ENCODE data around the gene CDC7.
A peak's percentile ranks its signal among the peaks of the same experiment; 100 is the strongest.
"Not testable (repeated sequence)": the region's sequence is repeated elsewhere in the genome, so short reads cannot be mapped to it uniquely, and the experiment has no call there.

Gene CDC7

DNA sequence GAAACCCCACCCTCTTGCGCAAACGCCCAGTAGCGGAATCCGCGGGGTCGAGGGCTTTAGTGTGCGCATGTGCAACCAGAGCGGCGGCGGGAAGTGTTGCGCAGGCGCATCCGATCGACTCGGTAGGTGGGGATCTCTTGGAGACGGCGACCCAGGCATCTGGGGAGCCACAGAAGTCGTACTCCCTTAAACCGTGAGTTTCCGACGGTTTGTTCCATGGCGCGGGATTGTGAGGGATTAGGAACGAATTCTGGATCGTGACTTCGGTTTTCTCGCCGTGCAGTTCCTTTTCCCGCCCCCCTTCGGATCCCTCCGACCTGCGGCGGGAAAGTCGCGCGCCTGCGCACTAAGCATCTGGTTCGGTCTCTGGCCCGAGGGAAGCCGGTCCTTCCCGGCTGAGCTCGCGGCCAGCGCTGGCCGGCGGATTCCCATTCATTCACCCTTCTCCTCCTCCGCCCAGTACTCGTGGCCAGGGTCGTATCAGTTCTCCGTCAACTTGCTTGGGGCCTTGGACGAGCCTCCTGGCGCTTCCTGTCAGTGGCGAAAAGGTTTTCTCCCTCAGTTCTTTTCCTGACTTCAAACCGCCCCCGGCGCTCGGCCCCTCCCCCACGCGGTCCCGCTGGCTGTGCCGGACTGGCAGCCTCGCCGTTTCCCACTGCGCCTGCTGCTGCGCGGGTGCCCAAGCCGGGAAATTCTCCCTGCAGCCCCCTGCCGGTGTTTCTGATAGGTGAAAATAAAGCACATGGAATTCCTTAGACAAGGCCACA lies at the start of gene CDC7:
CDC7 (plus strand) TSS at position 96 of the 767 bp plus-strand sequence. CDS start 866 bp downstream, outside the sequence.
- H3K4me2 ChIP-seq (ENCODE audit: low read length), result peak within 1 kb of the TSS; percentile 94
- peak within 1 kb of the TSS; percentile 94 for H3K4me3 ChIP-seq (ENCODE audit: low read length)
- H3K9me3 ChIP-seq (ENCODE audit: insufficient read depth, low read length), result no peaks in the 10 kb centered on the region
- H3K36me3 ChIP-seq (replicated peaks; ENCODE audit: low read depth, low read length), result peaks cover 9% of the 10 kb centered on the region
- H2AFZ ChIP-seq (ENCODE audit: low read depth, low read length), result peak within 1 kb of the TSS; percentile 88
- H3K4me1 ChIP-seq (ENCODE audit: low read length), result peaks cover 27% of the 10 kb centered on the region
- H3K27me3 ChIP-seq (ENCODE audit: low read depth, low read length), result no peaks in the 10 kb centered on the region
- peak within 1 kb of the TSS; percentile 64 for H3K27ac ChIP-seq (ENCODE audit: low read length)
- peaks cover 5% of the 10 kb centered on the region for H4K20me1 ChIP-seq (ENCODE audit: insufficient read depth, low read length)
- TF ChIP-seq CTCF (IDR thresholded peaks at IDR 0.05; ENCODE audit: low read depth, low read length), result peak; percentile 36
- TF ChIP-seq EZH2phosphoT487 (IDR thresholded peaks at IDR 0.05; ENCODE audit: low read depth), result no peak
- peak within 1 kb of the TSS; percentile 85 for H3K9ac ChIP-seq (ENCODE audit: low read length)
- peaks cover 52% of the 10 kb centered on the region for H3K79me2 ChIP-seq (ENCODE audit: low read length)

DNA sequence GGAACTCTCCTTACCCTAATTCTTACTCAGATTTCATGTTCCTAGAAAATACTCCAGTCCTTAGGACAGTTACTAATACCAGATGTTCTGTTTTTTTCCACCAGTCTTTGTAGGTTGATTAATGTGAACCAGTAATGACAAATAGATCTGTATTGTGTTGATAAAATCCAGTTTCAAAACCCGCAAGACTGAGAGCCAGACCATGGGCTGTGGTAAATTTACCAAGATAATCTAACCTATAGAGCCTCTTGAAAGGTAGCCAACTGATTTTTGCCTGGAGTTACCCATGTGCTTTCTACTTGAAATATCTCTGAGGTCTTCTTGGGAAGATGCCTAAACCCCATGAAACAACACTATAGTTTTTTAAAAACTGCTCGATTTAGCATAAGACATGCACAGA lies 46.5 kb upstream of the CDC7 start:
- H4K20me1 ChIP-seq (ENCODE audit: insufficient read depth, low read length), result no peaks in the 10 kb centered on the region
- H3K9ac ChIP-seq (ENCODE audit: low read length), result no peak overlapping the region
- no peak overlapping the region for H3K4me2 ChIP-seq (ENCODE audit: low read length)
- H3K4me1 ChIP-seq (ENCODE audit: low read length), result no peaks in the 10 kb centered on the region
- no peak overlapping the region for H3K4me3 ChIP-seq (ENCODE audit: low read length)
- no peak overlapping the region for H3K27ac ChIP-seq (ENCODE audit: low read length)
- no peak overlapping the region for H2AFZ ChIP-seq (ENCODE audit: low read depth, low read length)
- TF ChIP-seq EZH2phosphoT487 (IDR thresholded peaks at IDR 0.05; ENCODE audit: low read depth), result no peak
- no peak for TF ChIP-seq CTCF (IDR thresholded peaks at IDR 0.05; ENCODE audit: low read depth, low read length)
- H3K36me3 ChIP-seq (replicated peaks; ENCODE audit: low read depth, low read length), result no peaks in the 10 kb centered on the region
- H3K79me2 ChIP-seq (ENCODE audit: low read length), result no peaks in the 10 kb centered on the region
- H3K9me3 ChIP-seq (ENCODE audit: insufficient read depth, low read length), result no peaks in the 10 kb centered on the region
- H3K27me3 ChIP-seq (ENCODE audit: low read depth, low read length), result no peaks in the 10 kb centered on the region

- H4K20me1 ChIP-seq (ENCODE audit: insufficient read depth, low read length), result no peaks in the 10 kb centered on the region
- no peaks in the 10 kb centered on the region for H3K79me2 ChIP-seq (ENCODE audit: low read length)
- no peaks in the 10 kb centered on the region for H3K9me3 ChIP-seq (ENCODE audit: insufficient read depth, low read length)
- H3K4me1 ChIP-seq (ENCODE audit: low read length), result no peaks in the 10 kb centered on the region
- no peak overlapping the region for H3K4me3 ChIP-seq (ENCODE audit: low read length)
- H3K9ac ChIP-seq (ENCODE audit: low read length), result no peak overlapping the region
- TF ChIP-seq EZH2phosphoT487 (IDR thresholded peaks at IDR 0.05; ENCODE audit: low read depth), result no peak
- TF ChIP-seq CTCF (IDR thresholded peaks at IDR 0.05; ENCODE audit: low read depth, low read length), result no peak
- no peaks in the 10 kb centered on the region for H3K27me3 ChIP-seq (ENCODE audit: low read depth, low read length)
- H2AFZ ChIP-seq (ENCODE audit: low read depth, low read length), result no peak overlapping the region
- H3K27ac ChIP-seq (ENCODE audit: low read length), result no peak overlapping the region
- no peaks in the 10 kb centered on the region for H3K36me3 ChIP-seq (replicated peaks; ENCODE audit: low read depth, low read length)
- H3K4me2 ChIP-seq (ENCODE audit: low read length), result no peak overlapping the region
Measured at GRCh38 chr1:91455334-91455733, 45.3 kb upstream of the CDC7 start.

- H2AFZ ChIP-seq (ENCODE audit: low read depth, low read length), result no peak overlapping the region
- no peak overlapping the region for H3K27ac ChIP-seq (ENCODE audit: low read length)
- no peaks in the 10 kb centered on the region for H4K20me1 ChIP-seq (ENCODE audit: insufficient read depth, low read length)
- no peaks in the 10 kb centered on the region for H3K4me1 ChIP-seq (ENCODE audit: low read length)
- TF ChIP-seq EZH2phosphoT487 (IDR thresholded peaks at IDR 0.05; ENCODE audit: low read depth) (no peak), CTCF (IDR thresholded peaks at IDR 0.05; ENCODE audit: low read depth, low read length) (no peak)
- H3K4me2 ChIP-seq (ENCODE audit: low read length), result no peak overlapping the region
- H3K79me2 ChIP-seq (ENCODE audit: low read length), result no peaks in the 10 kb centered on the region
- no peaks in the 10 kb centered on the region for H3K27me3 ChIP-seq (ENCODE audit: low read depth, low read length)
- no peaks in the 10 kb centered on the region for H3K9me3 ChIP-seq (ENCODE audit: insufficient read depth, low read length)
- no peaks in the 10 kb centered on the region for H3K36me3 ChIP-seq (replicated peaks; ENCODE audit: low read depth, low read length)
- no peak overlapping the region for H3K9ac ChIP-seq (ENCODE audit: low read length)
- no peak overlapping the region for H3K4me3 ChIP-seq (ENCODE audit: low read length)
Measured at GRCh38 chr1:91455896-91456295, 44.8 kb upstream of the CDC7 start.

GRCh38 chr1:91465350-91465749 lies 35.3 kb upstream of the CDC7 start:
- H3K9me3 ChIP-seq (ENCODE audit: insufficient read depth, low read length); H3K4me2 ChIP-seq (ENCODE audit: low read length); H3K36me3 ChIP-seq (replicated peaks; ENCODE audit: low read depth, low read length); H4K20me1 ChIP-seq (ENCODE audit: insufficient read depth, low read length); H3K4me1 ChIP-seq (ENCODE audit: low read length); H3K9ac ChIP-seq (ENCODE audit: low read length); H3K79me2 ChIP-seq (ENCODE audit: low read length); H3K27ac ChIP-seq (ENCODE audit: low read length); H3K4me3 ChIP-seq (ENCODE audit: low read length); H2AFZ ChIP-seq (ENCODE audit: low read depth, low read length); H3K27me3 ChIP-seq (ENCODE audit: low read depth, low read length): not testable (repeated sequence)
